ENCODE measurements around the gene PREX1. TPM values are rescaled to one million over a fixed set of nuclear protein-coding genes. Genes with fewer than 3 reads are reported as not detected.

The PREX1 gene
- total and polyA plus RNA-seq, 2 donors (not counting 3 experiments of a cell fraction or from before 2014, with no cell fraction given) = 51.3 to 72.9 TPM

DNA sequence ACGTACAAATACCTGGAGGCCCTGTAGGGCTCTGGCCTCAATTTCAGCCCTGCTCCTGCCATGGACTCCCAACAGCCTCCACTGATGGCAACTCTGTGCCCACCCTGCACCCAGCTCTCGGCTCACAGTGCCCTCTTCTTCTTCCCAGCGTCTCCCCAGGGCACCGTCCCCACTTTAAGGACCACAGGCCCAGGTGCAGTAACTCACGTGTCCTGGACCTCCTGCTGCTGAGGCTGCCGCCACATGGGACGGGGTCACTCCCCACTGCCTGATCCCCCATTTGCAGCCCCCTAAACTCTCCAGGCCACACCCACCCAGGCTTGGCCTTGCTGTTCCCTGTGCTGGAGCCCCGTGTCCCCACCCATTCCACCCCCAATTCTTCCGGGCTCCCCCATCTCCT lies 223.4 kb downstream of the PREX1 start:
- Histone ChIP-seq H3K4me3 (replicated peaks in 1 of 3; ENCODE audit: insufficient read depth in 1 of 3, low read depth in 1 of 3, low read length in 3 of 3) (no peak overlapping the region), H3K36me3 (ENCODE audit: control insufficient read depth in 2 of 2, extremely low read depth in 1 of 2, insufficient read depth in 2 of 2, low read length in 2 of 2) (no peaks in the 10 kb centered on the region), H3K27me3 (ENCODE audit: control insufficient read depth in 2 of 2, insufficient read depth in 2 of 2, low read length in 2 of 2) (no peaks in the 10 kb centered on the region), H3K4me1 (ENCODE audit: control insufficient read depth, extremely low read depth, insufficient read depth, low read length) (no peaks in the 10 kb centered on the region), H3K9ac (replicated peaks; ENCODE audit: extremely low read depth, insufficient read depth, low read length) (no peak overlapping the region), H3K9me3 (replicated peaks; ENCODE audit: control insufficient read depth, insufficient read depth, low read length) (no peaks in the 10 kb centered on the region), H2AFZ (ENCODE audit: low read depth, low read length) (no peak overlapping the region), H3K4me2 (ENCODE audit: insufficient read depth, low read length) (no peak overlapping the region), H4K20me1 (replicated peaks; ENCODE audit: control insufficient read depth, extremely low read depth, insufficient read depth, low read length) (no peaks in the 10 kb centered on the region), H3K79me2 (ENCODE audit: control insufficient read depth, insufficient read depth, low read length) (no peaks in the 10 kb centered on the region), H3K27ac (ENCODE audit: insufficient read depth, low read depth, low read length) (no peak overlapping the region), H3K9me1 (replicated peaks; ENCODE audit: control insufficient read depth, extremely low read depth, insufficient read depth, low read length) (no peaks in the 10 kb centered on the region)
- no TSS peak for BruUV-seq (replicated peaks)
- dilution Hi-C loops (cut with MboI; ENCODE audit: extremely low pct_ligation_motif_present, low sequenced_read_pairs) = no loop called here
- intact Hi-C loops (cut with micrococcal nuclease) = no loop called here
- ChIA-PET CTCF (no interaction called here), POLR2A (no interaction called here)
- DNase-seq (ENCODE audit: low read depth, low spot score) (no peak), FAIRE-seq (no peak)
- TF ChIP-seq JUN (IDR thresholded peaks at IDR 0.05; ENCODE audit: borderline replicate concordance, insufficient read depth, insufficient read length, low read depth) = no peak
- TF ChIP-seq POLR2A (IDR thresholded peaks at IDR 0.05; ENCODE audit: low read depth, low read length) = no peak
- TF ChIP-seq POLR2AphosphoS5 (IDR thresholded peaks at IDR 0.05; ENCODE audit: insufficient read depth, low read depth, low read length) = no peak
- TF ChIP-seq FOS (IDR thresholded peaks at IDR 0.05; ENCODE audit: borderline replicate concordance, insufficient read depth, low read length) = no peak
- TF ChIP-seq GATA2 (IDR thresholded peaks at IDR 0.05; ENCODE audit: insufficient read depth, insufficient read length, low read depth, low read length) = no peak
- TF ChIP-seq MYC (IDR thresholded peaks at IDR 0.05; ENCODE audit: low read depth, low read length) = no peak
- no peak for TF ChIP-seq CTCF (IDR thresholded peaks at IDR 0.05; ENCODE audit: extremely low read depth in 1 of 2, insufficient read depth in 1 of 2, low read depth in 1 of 2, low read length in 2 of 2)
- TF ChIP-seq EZH2 (IDR thresholded peaks at IDR 0.05; ENCODE audit: borderline replicate concordance, low read depth, low read length, severe bottlenecking) = no peak
- TF ChIP-seq, protein P1, sequence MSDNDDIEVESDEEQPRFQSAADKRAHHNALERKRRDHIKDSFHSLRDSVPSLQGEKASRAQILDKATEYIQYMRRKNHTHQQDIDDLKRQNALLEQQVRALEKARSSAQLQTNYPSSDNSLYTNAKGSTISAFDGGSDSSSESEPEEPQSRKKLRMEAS (IDR thresholded peaks at IDR 0.05; ENCODE audit: insufficient read depth, insufficient read length) = no peak
